Gastroesophageal sphincter (tissue), 3 donors: ENCODE results near the gene ANKRD55.

Source experiments
- CTCF ChIP-seq, 4 experiments: fragments of 200-600 bp in 2 of 4; fragments of 450-650 bp in 2 of 4; sonication (generic) in 1 of 4; IDR thresholded peaks; one replicate each; pipeline ENCODE4 v1.5.1; 2017 to 2019; ENCODE audit warnings: antibody characterized with exemption in 4 of 4, mild to moderate bottlenecking in 2 of 4, moderate library complexity in 2 of 4
- EP300 ChIP-seq: sonication (generic); formaldehyde crosslinking; IDR thresholded peaks from one replicate; pipeline ENCODE4 v1.6.1; 2017; ENCODE audit warnings: antibody characterized with exemption, mild to moderate bottlenecking
- POLR2A ChIP-seq, 2 donors: fragments of 450-650 bp; IDR thresholded peaks; one replicate each; pipeline ENCODE4 v1.6.1; 2017; ENCODE audit warnings: antibody characterized with exemption in 2 of 2, mild to moderate bottlenecking in 2 of 2, moderate library complexity in 1 of 2
- POLR2AphosphoS5 ChIP-seq: sonication (generic); formaldehyde crosslinking; IDR thresholded peaks from one replicate; pipeline ENCODE4 v1.6.1; 2017; ENCODE audit warnings: antibody characterized with exemption

- TF ChIP-seq CTCF (IDR thresholded peaks at IDR 0.05) (no peak), POLR2A (IDR thresholded peaks at IDR 0.05) (no peak), POLR2AphosphoS5 (no peak), EP300 (no peak)
Observed at GRCh38 chr5:56072863-56073766, 160.0 kb downstream of the ANKRD55 start.
